CD4-positive, alpha-beta T cell treated with Interleukin-10 for 1 hour (primary cell): ENCODE results near the gene IL1RAP.

Source experiments
- DNase-seq: peaks from one replicate; pipeline ENCODE4 v3.0.0-alpha.2; 2020

IL1RAP gene

DNA sequence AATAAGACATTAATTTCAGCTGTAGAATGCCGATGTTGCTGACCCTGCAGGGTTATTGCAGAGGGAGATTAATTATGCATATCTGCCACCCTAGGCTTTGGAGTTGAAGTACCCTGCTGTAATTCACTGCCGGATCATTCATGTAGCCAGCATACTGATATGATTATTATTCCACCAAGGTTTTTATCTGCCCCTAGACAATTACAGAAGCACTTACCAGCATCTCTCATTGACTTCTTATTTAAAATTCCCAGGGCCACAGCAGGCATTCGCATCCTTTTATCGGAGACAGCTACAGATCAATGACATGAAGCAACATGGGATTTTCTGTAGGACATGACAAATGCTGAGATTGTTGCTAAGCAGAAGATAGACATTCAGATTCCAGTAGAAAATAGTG, 31.3 kb downstream of the IL1RAP start:
- DNase-seq: no peak

DNA sequence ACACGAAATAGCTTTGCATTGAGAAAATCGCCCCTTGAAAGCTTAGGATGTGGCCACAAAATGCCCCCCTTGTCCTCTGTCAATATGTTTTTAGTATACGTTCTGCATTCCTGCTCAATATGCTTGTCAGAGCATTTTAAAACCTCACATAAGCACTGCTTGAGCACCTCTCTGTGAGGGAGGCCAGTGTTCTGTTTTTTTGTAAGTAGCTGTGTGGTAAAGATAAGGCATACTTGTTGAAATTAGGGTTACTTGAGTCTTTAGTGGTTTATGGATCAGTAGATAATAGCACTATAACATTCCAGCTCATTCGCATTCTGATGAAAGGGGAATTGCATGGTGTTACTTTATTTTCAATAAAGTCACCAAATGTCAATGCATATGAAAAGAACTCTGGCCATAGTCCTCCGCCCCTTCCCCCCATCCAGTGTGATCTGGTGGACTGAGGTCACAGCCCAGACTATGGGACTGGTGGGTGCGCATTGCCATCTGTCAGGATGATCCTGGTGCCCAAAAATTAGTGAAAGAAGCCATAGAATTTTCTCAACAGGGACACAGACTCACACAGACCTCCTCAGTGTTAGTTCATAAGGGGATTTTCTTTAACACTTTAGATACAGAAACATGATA, 33.1 kb downstream of the IL1RAP start:
- DNase-seq: no peak

DNA sequence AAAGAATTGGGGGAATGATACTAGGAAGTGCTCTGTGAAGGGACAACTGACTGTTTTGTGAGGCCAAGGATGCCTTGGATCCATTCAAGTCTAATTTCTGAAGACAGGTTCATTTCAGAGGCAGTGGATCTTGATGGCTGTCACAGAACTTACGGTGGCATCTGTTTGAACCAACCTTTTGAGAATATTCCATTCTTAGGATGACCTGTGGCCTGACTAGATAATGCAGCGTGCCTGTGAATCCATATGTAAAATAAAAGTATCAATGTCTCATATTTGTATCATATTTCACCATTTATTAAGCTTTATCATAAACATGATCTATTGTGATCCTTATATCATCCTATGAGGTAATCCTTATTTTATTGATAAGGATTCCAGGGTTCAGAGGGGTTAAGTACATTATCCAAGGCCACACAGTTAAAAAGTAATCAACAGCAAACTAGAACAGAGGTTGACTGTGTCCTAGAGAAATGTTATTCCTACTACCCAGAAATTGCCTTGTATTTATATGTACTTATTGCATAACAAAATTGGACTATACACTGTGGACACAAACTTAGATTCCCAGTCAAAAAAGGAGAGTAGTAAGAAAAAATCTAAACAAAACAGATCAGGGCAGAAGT, 34.3 kb downstream of the IL1RAP start:
- DNase-seq: no peak

DNA sequence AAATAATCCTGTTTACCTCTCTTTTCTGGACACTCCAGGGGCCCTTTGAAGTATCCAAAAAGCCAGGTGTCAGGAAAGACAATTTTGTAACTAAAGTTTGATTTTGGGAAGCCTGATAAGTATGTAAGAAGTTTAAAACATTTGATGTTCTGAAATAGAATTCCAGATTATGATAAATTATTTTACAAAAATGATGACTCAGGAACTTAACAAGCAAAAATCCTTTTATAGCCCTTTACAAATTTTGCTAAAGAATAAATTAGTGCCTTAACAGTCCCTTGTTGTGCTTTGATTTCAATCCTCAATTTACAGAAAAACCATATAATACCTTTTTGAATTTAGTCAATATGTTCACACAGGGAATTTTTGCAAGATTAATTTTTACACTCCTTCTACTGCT, 38.1 kb downstream of the IL1RAP start:
- no peak for DNase-seq

DNA sequence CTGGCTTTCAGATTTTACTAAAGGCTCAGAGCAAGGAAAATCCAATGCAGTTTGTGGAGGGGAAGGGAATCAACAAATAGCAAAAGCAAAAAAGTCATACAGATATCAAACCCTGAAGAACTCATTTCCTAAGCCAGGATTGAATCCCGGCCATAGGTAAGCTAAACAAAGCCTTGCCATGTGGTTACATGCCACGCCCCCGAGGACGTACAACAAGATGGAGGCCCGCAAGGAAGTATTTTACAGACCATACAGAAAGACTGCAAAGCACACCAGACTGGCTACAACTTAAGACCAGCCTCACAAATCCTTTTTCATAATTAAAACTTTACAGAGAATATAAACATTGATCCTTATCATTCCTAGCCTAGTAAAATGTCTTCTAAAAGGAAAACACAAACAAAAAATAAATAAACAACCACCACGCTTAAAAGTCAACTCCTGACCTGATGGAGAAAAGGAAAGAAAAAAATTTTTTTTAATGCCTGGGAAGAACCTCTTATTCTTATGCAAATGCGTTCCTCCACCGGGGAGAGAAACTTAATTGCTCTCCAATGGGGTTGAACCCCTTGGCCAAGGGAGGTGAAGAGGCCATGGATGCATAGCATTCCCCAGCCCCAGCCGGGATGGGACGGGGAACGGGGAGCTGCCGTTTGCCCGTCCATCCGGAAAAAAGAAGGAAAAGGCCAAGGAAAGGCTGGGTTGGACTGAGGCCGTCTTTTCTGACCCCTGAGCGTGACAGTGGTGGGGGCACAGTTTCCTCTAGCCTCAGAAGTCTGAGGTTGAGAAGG, 39.3 kb downstream of the IL1RAP start:
- no peak for DNase-seq

DNA sequence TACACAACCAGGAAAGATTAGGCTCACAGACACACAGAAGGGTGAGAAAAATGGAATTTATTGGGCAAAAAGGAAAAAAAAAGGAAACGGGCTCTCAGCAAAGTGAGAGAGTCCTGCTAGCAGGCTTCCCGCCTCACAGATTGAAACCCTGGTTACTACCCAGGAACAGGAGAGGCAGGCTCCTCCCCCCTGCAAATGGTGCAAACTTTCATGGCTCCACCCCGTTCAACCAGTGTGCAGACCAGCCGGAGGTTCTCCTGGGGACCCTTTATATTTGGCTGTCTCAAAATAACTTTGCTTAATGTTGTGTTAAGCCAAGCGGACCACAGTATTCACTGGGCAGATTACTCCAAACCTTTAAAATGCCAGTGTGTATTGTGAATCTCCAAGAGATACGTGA, 40.3 kb downstream of the IL1RAP start:
- no peak for DNase-seq

DNA sequence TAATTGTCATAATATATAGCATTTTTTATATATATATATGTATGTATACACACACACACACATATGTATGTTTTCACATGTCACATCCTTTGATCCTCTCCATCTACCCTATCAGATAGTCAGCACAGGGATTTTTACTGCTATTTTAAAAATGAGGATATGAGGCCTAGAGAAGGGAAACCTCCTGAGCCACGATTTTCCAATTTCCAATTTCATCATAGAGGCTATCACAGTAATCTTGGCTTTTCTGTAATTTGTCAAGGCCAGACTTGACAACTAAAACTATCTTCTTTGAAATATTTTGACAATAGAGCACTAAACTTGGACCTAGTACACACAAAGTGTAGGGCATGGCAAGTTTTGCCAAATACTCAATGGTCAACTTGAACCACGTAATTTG, 42.5 kb downstream of the IL1RAP start:
- no peak for DNase-seq

DNA sequence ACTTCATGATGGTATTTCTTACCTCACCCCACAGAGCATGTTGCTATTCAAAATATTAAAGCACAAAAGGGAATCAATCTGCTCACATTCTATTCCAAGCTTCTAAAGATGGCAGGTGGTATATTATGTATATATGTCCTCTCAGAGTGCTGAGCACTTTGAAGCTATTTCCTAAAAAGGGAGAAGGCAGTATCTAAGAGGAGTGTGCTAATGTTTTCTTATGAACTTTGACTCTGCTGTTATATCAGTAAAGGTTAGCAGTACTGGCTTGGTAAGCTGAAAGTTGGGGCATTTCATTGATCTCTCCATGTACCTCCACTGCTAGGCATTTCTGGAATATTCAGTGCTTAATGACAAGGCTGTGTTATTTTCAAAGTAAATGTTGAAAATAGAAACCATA, 43.4 kb downstream of the IL1RAP start:
- DNase-seq: no peak

DNA sequence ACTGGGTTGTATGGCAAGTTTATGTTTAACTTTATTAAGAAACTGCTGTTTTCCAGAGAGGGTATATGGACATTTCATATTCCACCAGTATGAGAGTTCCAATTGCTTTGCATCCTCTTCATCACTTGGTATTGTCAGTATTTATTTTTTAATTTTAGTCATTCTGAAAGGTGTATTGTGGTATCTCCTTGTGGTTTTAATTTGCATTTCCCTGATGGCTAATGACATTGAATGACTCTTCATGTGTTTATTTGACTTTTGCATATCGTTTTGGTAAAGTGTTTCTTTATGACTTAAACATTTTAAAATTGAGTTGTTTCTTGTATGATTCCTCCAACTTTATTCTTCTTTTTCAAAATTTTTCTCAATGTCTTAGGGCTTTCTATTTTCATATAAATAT, 44.4 kb downstream of the IL1RAP start:
- no peak for DNase-seq

DNA sequence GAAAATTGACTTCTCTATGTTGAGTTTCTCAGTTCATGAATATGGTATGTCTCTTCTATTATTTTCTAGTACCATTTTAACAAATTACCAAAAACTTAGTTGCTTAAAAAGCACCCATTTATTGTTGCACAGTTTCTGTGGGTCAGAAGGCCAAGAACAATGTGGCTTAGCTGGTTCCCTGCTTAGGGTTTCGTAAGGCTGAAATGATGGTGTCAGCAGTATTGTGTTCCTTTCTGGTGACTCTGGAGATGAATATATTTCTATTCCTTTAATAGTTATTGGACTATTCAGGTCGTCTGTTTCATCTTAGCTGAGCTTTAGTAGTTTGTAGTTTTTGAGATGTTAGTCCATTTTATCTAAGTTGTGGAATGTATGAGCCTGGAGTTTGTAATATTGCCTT, 44.9 kb downstream of the IL1RAP start:
- DNase-seq: no peak

DNA sequence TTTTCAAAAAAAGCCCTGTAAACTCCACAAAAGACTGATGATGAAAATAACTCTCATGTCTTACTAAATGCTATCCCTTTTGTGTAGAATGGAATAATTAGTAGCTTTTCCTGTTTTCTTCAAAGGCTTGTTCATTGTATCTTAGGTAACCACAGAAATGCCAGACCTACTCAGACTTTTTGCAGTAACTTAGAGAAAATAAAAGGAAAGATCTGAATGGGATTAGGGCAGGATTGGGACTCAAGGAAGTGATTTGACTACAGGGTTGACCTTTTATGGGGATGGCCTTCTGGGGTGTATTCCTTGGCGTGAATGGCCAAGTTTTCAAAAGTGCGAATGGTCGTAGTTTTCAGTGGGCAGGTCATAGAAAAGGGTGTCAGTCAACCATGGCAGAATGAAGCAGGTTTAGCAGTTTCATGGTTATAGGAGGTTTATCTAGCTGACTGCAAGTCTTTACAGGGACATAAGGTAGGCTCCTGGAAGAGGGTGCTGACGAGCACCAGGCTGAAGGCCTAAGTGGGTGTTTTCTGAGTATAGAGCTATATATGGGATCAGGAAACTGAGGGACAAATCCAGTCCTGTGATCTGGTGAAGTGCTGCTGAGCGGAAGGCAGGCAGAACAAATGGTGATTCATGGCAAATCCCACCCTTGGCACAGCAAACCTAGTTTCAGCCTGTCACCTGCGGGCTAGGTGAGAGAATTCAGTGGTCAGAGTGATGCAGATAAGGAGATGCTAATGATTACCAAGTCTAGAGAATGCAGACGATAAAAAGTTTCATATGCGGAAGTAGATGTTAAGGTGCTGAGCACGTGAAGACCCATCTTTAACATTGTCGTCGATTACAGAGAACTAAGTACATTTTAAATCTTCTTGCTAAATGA, 46.4 kb downstream of the IL1RAP start:
- DNase-seq: no peak

DNA sequence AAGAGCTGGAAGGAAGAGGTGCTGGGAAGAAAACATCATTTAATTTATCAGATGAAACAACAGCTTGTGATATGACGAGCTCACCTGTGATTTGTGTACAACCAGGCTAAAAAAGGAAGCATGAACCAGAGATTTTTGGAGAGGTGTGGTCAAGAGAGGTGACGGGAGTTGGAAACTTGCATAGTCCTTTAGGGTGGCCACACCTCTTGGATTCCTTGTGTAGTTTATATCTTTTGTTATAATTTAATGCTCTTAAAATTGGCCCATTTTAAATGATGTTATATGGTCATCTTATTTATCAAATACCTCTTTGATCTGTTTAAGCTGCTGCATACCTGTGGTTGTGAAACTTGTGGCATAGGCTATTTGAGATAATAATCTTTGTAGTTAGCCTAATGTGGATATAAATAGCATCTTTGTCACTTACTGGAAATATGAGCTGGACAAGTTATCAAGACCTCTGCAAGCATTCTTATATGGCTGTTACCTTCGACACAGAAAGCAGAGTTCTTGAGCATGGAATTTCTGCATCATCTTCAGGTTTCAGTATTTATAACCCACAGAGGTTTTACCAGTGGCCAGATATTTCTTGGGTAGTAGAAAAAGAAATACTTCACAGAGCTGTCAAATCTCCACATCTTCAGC, 49.1 kb downstream of the IL1RAP start:
- DNase-seq: no peak

DNA sequence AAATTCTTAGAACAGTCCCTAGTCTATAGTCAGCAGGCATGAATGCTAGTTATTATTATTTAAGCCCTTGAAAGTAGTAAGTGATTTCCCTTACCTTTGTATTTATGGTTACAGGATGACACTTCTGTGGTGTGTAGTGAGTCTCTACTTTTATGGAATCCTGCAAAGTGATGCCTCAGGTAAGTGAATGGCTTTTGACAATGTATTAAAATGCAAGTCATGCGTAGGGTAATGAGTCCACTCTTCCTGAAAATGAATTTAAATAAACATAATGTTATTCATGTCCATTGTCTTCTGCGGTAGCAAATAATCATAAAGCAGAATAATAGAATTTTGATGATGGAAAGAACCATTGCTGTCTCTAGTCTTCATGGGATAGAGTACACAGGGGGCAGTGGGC, 50.3 kb downstream of the IL1RAP start:
- DNase-seq: no peak

DNA sequence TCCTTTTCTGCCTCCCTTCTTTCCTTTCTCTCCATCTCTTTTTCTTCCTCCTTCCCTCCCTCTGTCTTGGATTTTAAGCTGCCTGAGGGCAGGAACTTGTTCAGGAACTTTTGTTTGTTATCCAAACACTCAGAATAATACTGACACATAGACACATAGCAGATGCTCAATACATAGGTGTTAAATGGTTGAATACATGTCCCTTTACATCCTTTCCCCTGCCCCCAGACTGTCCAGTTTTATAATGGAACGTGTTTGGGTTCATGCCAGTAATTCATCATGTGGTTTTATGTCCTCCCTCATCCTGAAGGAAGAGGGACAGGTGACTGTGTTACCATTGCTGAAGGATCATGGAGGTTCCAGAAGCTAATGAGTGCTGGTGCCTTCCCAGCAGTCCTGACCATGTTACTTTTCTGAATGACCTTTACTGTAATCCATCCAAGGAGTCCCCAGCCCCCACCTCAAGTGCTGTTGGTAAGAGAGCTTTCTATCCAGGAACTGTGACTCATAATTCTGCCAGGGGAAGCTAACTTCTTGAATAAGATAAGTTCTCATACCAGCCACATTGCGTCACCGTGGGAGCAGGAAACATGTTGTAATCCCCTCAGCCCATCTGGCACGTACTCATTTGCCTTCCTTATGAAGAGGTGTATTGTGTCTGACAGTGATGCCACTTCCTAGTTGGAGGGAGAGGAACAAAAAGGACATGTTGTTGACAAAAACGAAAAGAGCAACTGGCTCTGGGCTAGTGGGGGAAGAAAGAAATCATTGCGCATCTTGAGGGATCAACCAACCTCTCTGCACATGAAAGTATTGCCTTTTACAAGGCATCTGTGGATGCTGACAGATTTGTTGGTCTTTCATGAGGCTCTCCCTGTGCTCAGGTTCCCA, 52.4 kb downstream of the IL1RAP start:
- peak; percentile 32 for DNase-seq

DNA sequence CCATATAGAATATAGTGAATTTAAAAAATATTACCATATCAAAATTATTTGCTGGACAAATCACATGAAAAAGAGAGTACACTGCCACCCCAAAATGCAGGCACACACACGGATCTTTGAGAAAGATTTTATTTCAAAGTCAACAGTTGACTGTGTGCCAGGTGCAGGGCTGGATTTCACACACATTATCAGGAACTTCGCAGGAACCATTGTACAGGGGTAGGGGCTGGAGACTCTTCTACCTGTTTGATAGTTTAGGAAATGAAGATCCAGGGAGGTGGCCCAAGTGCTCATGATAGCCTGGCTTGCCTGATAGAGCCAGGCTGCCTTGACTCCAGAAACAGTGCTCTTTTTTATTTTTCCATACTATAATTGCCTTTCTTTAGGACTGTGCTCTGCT, 54.2 kb downstream of the IL1RAP start:
- DNase-seq: no peak

DNA sequence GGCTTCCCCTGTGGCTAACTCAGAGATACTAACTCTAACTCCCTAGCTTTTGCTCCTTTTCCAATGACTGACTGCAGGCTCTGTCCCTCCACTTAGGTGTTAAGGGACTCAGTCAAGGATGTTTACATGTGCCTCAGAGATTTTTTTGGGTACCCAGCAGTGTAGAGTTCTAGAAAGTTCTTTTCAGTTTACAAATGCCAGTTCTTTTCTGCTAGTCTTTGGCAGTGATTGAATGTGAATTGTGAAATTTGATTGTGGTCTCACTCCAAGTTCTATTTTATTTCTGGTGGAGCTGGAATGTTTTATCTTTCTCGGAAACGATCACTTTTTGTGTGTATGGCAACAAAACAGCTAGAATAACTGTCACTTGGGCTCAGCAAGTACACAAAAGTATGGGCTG, 60.6 kb downstream of the IL1RAP start:
- no peak for DNase-seq

DNA sequence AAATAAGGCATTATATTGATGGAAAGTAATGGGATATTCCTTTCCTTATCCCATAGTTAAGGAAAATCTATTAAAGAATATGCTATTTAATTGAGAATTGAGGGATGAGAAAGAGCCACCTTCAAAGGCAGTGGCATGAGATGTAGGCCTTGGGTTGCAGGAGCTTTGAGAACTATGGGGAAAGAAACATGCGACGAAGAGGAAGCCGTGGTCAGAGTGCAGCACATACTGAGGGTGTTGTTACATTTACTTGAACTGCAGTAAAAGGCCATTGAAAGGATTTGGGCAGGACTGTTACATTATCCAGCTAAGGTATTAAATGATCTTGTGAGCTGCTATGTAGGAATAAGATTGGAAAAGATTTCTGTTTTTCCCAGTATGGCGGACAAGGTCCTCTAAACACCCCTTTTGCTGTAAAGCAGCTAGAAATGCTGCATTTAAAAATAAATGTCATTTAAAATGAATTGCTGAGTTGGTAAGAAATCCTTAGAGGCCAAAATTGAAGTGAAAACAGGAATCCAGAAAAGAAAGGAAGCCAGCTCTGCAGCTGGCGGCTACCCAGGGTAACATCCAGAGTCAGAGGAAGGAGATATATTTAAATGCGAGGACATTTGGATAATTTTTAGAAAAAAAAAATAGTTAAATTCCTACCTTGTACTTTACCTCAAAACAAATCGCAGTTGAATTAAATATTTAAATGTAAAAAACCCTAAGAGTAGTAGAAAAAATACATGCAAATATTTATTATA, 61.7 kb downstream of the IL1RAP start:
- DNase-seq: no peak

DNA sequence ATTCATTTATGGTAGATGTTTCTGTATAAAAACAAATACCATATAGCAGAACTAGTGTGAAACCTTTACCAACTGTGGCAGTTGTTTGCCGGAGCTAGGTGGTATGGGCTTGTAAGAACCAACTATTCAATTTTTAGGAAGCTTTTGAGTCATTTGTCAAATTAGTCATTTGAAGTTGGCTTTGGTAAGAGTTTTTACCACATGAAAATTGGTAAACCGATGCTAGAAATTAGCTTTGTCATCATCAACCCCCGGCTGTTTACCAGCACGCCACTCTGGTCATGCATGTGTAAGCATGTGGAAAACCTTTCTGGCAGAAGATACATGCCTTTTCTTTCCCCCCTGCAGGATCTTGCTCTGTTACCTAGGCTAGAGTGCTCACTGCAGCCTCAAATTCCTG, 63.3 kb downstream of the IL1RAP start:
- no peak for DNase-seq

DNA sequence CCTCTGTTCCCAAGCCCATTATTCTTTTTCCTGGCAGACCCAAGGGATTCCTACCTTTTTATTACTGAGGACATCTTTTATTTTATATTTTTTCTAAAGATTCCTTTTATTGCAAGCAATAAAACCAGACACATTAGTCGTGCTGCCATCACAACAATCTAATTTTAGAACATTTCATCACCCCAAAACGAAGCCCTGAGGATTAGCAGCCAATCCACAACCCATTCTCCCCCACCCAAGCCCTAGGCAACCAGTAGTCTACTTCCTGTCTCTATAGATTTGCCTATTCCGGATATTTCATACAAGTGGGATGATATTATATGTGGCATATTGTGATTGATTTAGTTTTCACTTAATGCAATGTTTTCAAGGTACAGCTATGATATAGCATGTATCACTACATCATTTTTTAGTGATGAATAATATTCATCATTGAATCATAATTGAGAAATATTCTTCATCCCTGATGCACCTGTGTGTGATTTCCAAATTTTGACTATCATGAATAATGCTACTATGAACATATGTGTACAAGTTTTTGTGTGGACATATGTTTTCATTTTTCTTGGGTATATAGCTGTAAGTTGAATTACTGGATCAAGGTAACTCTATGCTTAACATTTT, 65.7 kb downstream of the IL1RAP start:
- DNase-seq: no peak

DNA sequence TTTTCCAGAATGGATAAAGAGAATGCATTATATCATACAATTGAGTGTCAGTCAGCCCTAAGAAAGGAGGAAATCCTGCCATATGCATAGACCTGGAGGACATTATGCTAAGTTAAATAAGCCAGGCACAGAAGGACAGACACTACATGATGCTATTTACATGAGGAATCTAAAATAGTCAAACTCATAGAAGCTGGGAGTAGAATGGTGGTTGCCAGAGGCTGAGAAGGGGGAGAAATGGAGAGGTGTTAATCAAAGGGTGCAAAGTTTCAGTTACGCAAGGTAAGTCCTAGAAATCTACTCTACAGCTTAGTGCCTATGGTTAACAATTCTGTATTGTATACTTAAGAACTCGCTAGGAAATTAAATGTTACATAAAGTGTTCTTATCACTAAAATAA, 66.5 kb downstream of the IL1RAP start:
- no peak for DNase-seq
